Endodermal cell (in vitro differentiated cells): ENCODE measurements around the gene EEFSEC. TPM values are rescaled to one million over a fixed set of nuclear protein-coding genes. Genes with fewer than 3 reads are reported as not detected.

Source experiments
- DNase-seq: peaks from one replicate; pipeline ENCODE4 v3.0.0-alpha.2; 2017
- H3K27ac ChIP-seq: 2 replicates; pipeline ENCODE4 v1.5.1; 2013; ENCODE audit warnings: mild to moderate bottlenecking, low read depth, low read length, moderate library complexity
- H3K27me3 ChIP-seq: 2 replicates; pipeline ENCODE4 v1.6.1; 2013; ENCODE audit warnings: mild to moderate bottlenecking, low read length, moderate library complexity; ENCODE audit not compliant: insufficient read depth, control insufficient read depth, poor library complexity, severe bottlenecking
- H3K36me3 ChIP-seq: 2 replicates; pipeline ENCODE4 v1.7.0; 2013; ENCODE audit warnings: mild to moderate bottlenecking, low read length, moderate library complexity; ENCODE audit not compliant: control insufficient read depth, insufficient read depth
- H3K4me1 ChIP-seq: one replicate; pipeline ENCODE4 v1.7.0; 2013; ENCODE audit warnings: low read length; ENCODE audit not compliant: control insufficient read depth, insufficient read depth
- H3K4me3 ChIP-seq: 2 replicates; pipeline ENCODE4 v1.5.1; 2013; ENCODE audit warnings: mild to moderate bottlenecking, low read length, moderate library complexity
- H3K9ac ChIP-seq: 2 replicates; pipeline ENCODE4 v1.6.1; 2013; ENCODE audit warnings: mild to moderate bottlenecking, low read length, moderate library complexity; ENCODE audit not compliant: poor library complexity, severe bottlenecking; ENCODE audit errors: extremely low read depth
- H3K9me3 ChIP-seq: 2 replicates; pipeline ENCODE4 v1.6.1; 2013; ENCODE audit warnings: mild to moderate bottlenecking, low read length, moderate library complexity; ENCODE audit not compliant: control insufficient read depth
- H3K27ac Mint-ChIP-seq: 2 replicates; pipeline ENCODE4 v1.8.0; 2020; ENCODE audit warnings: mixed read lengths
- H3K27me3 Mint-ChIP-seq: 2 replicates; pipeline ENCODE4 v1.8.0; 2021; ENCODE audit warnings: mild to moderate bottlenecking, mixed read lengths; ENCODE audit not compliant: insufficient read depth
- H3K36me3 Mint-ChIP-seq: 2 replicates; pipeline ENCODE4 v1.8.0; 2020; ENCODE audit warnings: low read depth, mixed read lengths
- H3K4me1 Mint-ChIP-seq: 2 replicates; pipeline ENCODE4 v1.8.0; 2020; ENCODE audit warnings: mixed read lengths
- H3K4me3 Mint-ChIP-seq: 2 replicates; pipeline ENCODE4 v1.8.0; 2020; ENCODE audit warnings: mild to moderate bottlenecking, moderate library complexity, mixed read lengths
- H3K9me3 Mint-ChIP-seq: 2 replicates; pipeline ENCODE4 v1.8.0; 2020; ENCODE audit warnings: mild to moderate bottlenecking, mixed read lengths
- WGBS, 2 experiments: methylation state at CpG; one replicate each; pipeline versions ENCODE4 v1.1.5 to v1.1.7; 2013; ENCODE audit warnings: missing lambda C conversion rate in 2 of 2, mixed read lengths in 1 of 2; ENCODE audit not compliant: insufficient coverage in 1 of 2, insufficient read length in 1 of 2; 5-methylcytosine and 5-hydroxymethylcytosine counted together
- total RNA-seq, 2 donors: library from RNA; stranded (reverse); fragmentation: NEBNext Ultra II Directional in 1 of 2; extraction: Animal tissue kit (Norgen Biotek cat#: 25700) in 1 of 2; gene quantifications; 2 replicates in 1 of 2; 3 replicates in 1 of 2; pipeline ENCODE4 v1.2.1, GENCODE V29; 2021
- TF ChIP-seq, protein P1 (sequence below): fragments of 200-600 bp; sonication (generic); conservative IDR thresholded peaks from 2 replicates; pipeline ENCODE4 v1.5.0; 2021; ENCODE audit warnings: antibody characterized with exemption, mild to moderate bottlenecking

EEFSEC gene
- total RNA-seq, 2 donors from 2014 or later = 11.9 to 15.8 TPM

GRCh38 chr3:128436214-128436613 is 282.9 kb downstream of the EEFSEC start:
- no peaks in the 10 kb centered on the region for H3K36me3 Mint-ChIP-seq
- no peak overlapping the region for H3K27ac ChIP-seq
- TF ChIP-seq, protein P1, sequence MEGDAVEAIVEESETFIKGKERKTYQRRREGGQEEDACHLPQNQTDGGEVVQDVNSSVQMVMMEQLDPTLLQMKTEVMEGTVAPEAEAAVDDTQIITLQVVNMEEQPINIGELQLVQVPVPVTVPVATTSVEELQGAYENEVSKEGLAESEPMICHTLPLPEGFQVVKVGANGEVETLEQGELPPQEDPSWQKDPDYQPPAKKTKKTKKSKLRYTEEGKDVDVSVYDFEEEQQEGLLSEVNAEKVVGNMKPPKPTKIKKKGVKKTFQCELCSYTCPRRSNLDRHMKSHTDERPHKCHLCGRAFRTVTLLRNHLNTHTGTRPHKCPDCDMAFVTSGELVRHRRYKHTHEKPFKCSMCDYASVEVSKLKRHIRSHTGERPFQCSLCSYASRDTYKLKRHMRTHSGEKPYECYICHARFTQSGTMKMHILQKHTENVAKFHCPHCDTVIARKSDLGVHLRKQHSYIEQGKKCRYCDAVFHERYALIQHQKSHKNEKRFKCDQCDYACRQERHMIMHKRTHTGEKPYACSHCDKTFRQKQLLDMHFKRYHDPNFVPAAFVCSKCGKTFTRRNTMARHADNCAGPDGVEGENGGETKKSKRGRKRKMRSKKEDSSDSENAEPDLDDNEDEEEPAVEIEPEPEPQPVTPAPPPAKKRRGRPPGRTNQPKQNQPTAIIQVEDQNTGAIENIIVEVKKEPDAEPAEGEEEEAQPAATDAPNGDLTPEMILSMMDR = peak; percentile 38
- no peak for DNase-seq
- no peaks in the 10 kb centered on the region for H3K9me3 Mint-ChIP-seq
- H3K4me3 Mint-ChIP-seq = no peak overlapping the region
- no peaks in the 10 kb centered on the region for H3K4me1 ChIP-seq
- no peak overlapping the region for H3K27ac Mint-ChIP-seq
- 87 to 89% methylated on average over 2 to 3 of the region's 3 CpGs for WGBS, 2 experiments
- H3K9me3 ChIP-seq = no peaks in the 10 kb centered on the region
- H3K27me3 Mint-ChIP-seq = peaks cover 88% of the 10 kb centered on the region
- H3K4me1 Mint-ChIP-seq = peaks cover 13% of the 10 kb centered on the region
- H3K36me3 ChIP-seq = no peaks in the 10 kb centered on the region
- peaks cover 82% of the 10 kb centered on the region for H3K27me3 ChIP-seq
- no peak overlapping the region for H3K4me3 ChIP-seq
- H3K9ac ChIP-seq = no peak overlapping the region

DNA sequence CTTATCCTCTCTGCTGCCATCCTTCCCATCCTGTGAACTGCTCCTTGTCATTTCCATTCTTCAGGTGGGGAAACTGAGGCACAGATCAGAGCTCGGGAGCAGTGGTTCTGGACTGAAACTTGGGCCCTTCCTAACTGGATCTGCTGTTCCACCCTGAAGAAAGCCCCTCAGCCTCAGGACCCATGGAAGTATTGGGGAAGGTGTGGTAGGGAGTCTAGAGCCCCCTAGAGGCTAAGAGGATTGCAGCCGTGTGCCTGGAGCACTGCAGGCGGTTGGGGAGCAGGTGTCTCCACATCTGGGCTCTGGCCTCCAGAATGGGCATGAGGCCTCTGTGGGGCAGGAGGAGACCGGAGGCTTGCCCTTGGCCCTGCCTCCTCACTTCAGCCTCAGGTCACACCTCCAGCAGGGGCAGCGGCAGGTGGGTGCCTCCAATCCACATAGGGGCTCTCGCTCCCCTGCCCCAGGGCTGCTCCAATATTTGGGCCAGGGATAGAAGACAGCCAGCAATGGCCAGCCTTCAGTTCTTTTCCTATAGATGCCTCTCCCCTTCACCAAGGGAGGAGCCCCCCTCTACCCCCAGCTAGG is 285.3 kb downstream of the EEFSEC start:
- no peaks in the 10 kb centered on the region for H3K36me3 Mint-ChIP-seq
- Histone ChIP-seq H3K9me3 (no peaks in the 10 kb centered on the region), H3K4me1 (no peaks in the 10 kb centered on the region), H3K36me3 (no peaks in the 10 kb centered on the region), H3K9ac (no peak overlapping the region), H3K27me3 (peaks cover 84% of the 10 kb centered on the region), H3K4me3 (no peak overlapping the region), H3K27ac (no peak overlapping the region)
- TF ChIP-seq, protein P1 = peak; percentile 85
- H3K27me3 Mint-ChIP-seq = peaks cover 94% of the 10 kb centered on the region
- peak; percentile 79 for DNase-seq
- no peaks in the 10 kb centered on the region for H3K9me3 Mint-ChIP-seq
- peaks cover 3% of the 10 kb centered on the region for H3K4me1 Mint-ChIP-seq
- no peak overlapping the region for H3K27ac Mint-ChIP-seq
- 63 to 70% methylated on average over 2 to 6 of the region's 6 CpGs for WGBS, 2 experiments
- H3K4me3 Mint-ChIP-seq = no peak overlapping the region

DNA sequence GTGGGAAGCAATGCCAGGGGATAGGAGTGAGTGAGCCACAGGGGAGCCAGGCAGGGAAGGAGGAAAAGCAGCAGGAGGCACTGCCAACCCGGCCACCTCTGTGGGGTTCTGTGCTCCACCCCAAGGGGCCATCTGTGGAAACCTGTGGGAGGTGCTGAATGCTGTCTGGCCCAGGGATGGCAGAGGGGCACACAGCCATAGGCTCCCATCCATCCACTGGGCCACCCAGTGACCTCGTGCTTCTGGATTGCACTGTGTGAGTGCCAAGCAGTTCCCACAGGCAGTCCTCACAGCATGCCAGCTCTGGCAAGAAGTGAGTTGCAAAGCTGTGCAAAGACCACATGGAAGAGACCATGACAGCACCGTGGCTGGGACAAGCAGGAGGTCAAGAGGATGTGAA is 285.9 kb downstream of the EEFSEC start:
- H3K27ac ChIP-seq = no peak overlapping the region
- H3K9me3 ChIP-seq = no peaks in the 10 kb centered on the region
- 68 to 77% methylated on average over 3 of the region's 3 CpGs for WGBS, 2 experiments
- no peaks in the 10 kb centered on the region for H3K36me3 ChIP-seq
- H3K4me3 Mint-ChIP-seq = no peak overlapping the region
- H3K4me3 ChIP-seq = no peak overlapping the region
- H3K9ac ChIP-seq = no peak overlapping the region
- peaks cover 84% of the 10 kb centered on the region for H3K27me3 ChIP-seq
- H3K27ac Mint-ChIP-seq = no peak overlapping the region
- no peaks in the 10 kb centered on the region for H3K36me3 Mint-ChIP-seq
- peaks cover 94% of the 10 kb centered on the region for H3K27me3 Mint-ChIP-seq
- DNase-seq = no peak
- H3K4me1 ChIP-seq = no peaks in the 10 kb centered on the region
- TF ChIP-seq, protein P1 = no peak
- H3K9me3 Mint-ChIP-seq = no peaks in the 10 kb centered on the region
- H3K4me1 Mint-ChIP-seq = peaks cover 3% of the 10 kb centered on the region
